Nephron (organoid): ENCODE measurements around the gene TMTC2.

ENCODE experiments used
- H3K27ac Mint-ChIP-seq, 3 experiments: 2 replicates each; pipeline ENCODE4 v1.8.0; 2020; ENCODE audit warnings: mixed read lengths in 3 of 3, mild to moderate bottlenecking in 2 of 3, moderate library complexity in 1 of 3
- H3K27me3 Mint-ChIP-seq: 2 replicates; pipeline ENCODE4 v1.8.0; 2021; ENCODE audit warnings: low read depth, mild to moderate bottlenecking, moderate library complexity, mixed read lengths
- H3K36me3 Mint-ChIP-seq: 2 replicates; pipeline ENCODE4 v1.8.0; 2020; ENCODE audit warnings: low read depth, mixed read lengths
- H3K4me1 Mint-ChIP-seq: 2 replicates; pipeline ENCODE4 v1.8.0; 2020; ENCODE audit warnings: mixed read lengths
- H3K4me3 Mint-ChIP-seq, 3 experiments: 2 replicates each; pipeline ENCODE4 v1.8.0; 2020; ENCODE audit warnings: mild to moderate bottlenecking in 3 of 3, mixed read lengths in 3 of 3, moderate library complexity in 2 of 3
- H3K9me3 Mint-ChIP-seq: 2 replicates; pipeline ENCODE4 v1.8.0; 2020; ENCODE audit warnings: mixed read lengths
- CTCF ChIP-seq, 3 experiments: fragments of 200-600 bp; sonication (generic); IDR thresholded peaks; one replicate each; pipeline ENCODE4 v1.5.0; 2021; ENCODE audit warnings: antibody characterized with exemption in 3 of 3; ENCODE audit not compliant: unreplicated experiment in 3 of 3

The TMTC2 gene

GRCh38 chr12:83075471-83075870 is 388.8 kb downstream of the TMTC2 start:
- H3K9me3 Mint-ChIP-seq, result peaks cover 32% of the 10 kb centered on the region
- H3K27ac Mint-ChIP-seq, result no peak overlapping the region
- TF ChIP-seq CTCF (IDR thresholded peaks at IDR 0.05; ENCODE audit: unreplicated experiment in 3 of 3), result no peak
- peaks cover 59% of the 10 kb centered on the region for H3K36me3 Mint-ChIP-seq
- H3K4me3 Mint-ChIP-seq, result no peak overlapping the region
- no peaks in the 10 kb centered on the region for H3K27me3 Mint-ChIP-seq
- no peaks in the 10 kb centered on the region for H3K4me1 Mint-ChIP-seq

- peaks cover 50% of the 10 kb centered on the region for H3K36me3 Mint-ChIP-seq
- H3K9me3 Mint-ChIP-seq, result peaks cover 22% of the 10 kb centered on the region
- TF ChIP-seq CTCF (IDR thresholded peaks at IDR 0.05; ENCODE audit: unreplicated experiment in 3 of 3), result no peak
- H3K4me3 Mint-ChIP-seq, result no peak overlapping the region
- no peaks in the 10 kb centered on the region for H3K4me1 Mint-ChIP-seq
- no peaks in the 10 kb centered on the region for H3K27me3 Mint-ChIP-seq
- H3K27ac Mint-ChIP-seq, result no peak overlapping the region
Measured at GRCh38 chr12:83077041-83077440, 390.3 kb downstream of the TMTC2 start.

GRCh38 chr12:83082690-83083276 is 396.1 kb downstream of the TMTC2 start:
- no peak for TF ChIP-seq CTCF (IDR thresholded peaks at IDR 0.05; ENCODE audit: unreplicated experiment in 3 of 3)
- H3K4me3 Mint-ChIP-seq, result no peak overlapping the region
- H3K9me3 Mint-ChIP-seq, result peaks cover 12% of the 10 kb centered on the region
- peaks cover 15% of the 10 kb centered on the region for H3K4me1 Mint-ChIP-seq
- H3K36me3 Mint-ChIP-seq, result peaks cover 28% of the 10 kb centered on the region
- peak overlapping the region in 2 of 3 experiments; percentile 49 to 81 for H3K27ac Mint-ChIP-seq
- H3K27me3 Mint-ChIP-seq, result no peaks in the 10 kb centered on the region

GRCh38 chr12:83083616-83084015 is 396.9 kb downstream of the TMTC2 start:
- Mint-ChIP-seq H3K9me3 (peaks cover 12% of the 10 kb centered on the region), H3K27me3 (no peaks in the 10 kb centered on the region), H3K27ac (peak overlapping the region; percentile 37 to 81 (median 49)), H3K36me3 (peaks cover 26% of the 10 kb centered on the region), H3K4me1 (peaks cover 15% of the 10 kb centered on the region), H3K4me3 (peak overlapping the region in 1 of 3 experiments; percentile 41)
- no peak for TF ChIP-seq CTCF (IDR thresholded peaks at IDR 0.05; ENCODE audit: unreplicated experiment in 3 of 3)

GRCh38 chr12:83084516-83085234 is 398.0 kb downstream of the TMTC2 start:
- Mint-ChIP-seq H3K4me3 (no peak overlapping the region), H3K9me3 (peaks cover 12% of the 10 kb centered on the region), H3K36me3 (peaks cover 26% of the 10 kb centered on the region), H3K27ac (no peak overlapping the region), H3K27me3 (no peaks in the 10 kb centered on the region), H3K4me1 (peaks cover 15% of the 10 kb centered on the region)
- no peak for TF ChIP-seq CTCF (IDR thresholded peaks at IDR 0.05; ENCODE audit: unreplicated experiment in 3 of 3)

GRCh38 chr12:83086023-83086422 is 399.3 kb downstream of the TMTC2 start:
- TF ChIP-seq CTCF (IDR thresholded peaks at IDR 0.05; ENCODE audit: unreplicated experiment in 3 of 3), result no peak
- Mint-ChIP-seq H3K9me3 (peaks cover 12% of the 10 kb centered on the region), H3K36me3 (peaks cover 21% of the 10 kb centered on the region), H3K27ac (no peak overlapping the region), H3K4me3 (no peak overlapping the region), H3K4me1 (peaks cover 27% of the 10 kb centered on the region), H3K27me3 (no peaks in the 10 kb centered on the region)
